HL-60/S4 treated with retinoic acid at 250 ng/mL for 4 days and 3 days (cell line): Measurements from ENCODE around the gene SYTL3.

Experiments
- in situ Hi-C: fragments of 300-500 bp; cut with MboI; formaldehyde crosslinking; loops from 2 replicates; pipeline ENCODE4 v1.7.0; 2022; ENCODE audit warnings: low sequenced_read_pairs

Gene SYTL3

GRCh38 chr6:158808941-158809678 lies 159.3 kb downstream of the SYTL3 start:
- in situ Hi-C loops = no loop called here

- in situ Hi-C loops = no loop called here
These were observed 160.6 kb downstream of the SYTL3 start for GRCh38 chr6:158810155-158811095.

DNA sequence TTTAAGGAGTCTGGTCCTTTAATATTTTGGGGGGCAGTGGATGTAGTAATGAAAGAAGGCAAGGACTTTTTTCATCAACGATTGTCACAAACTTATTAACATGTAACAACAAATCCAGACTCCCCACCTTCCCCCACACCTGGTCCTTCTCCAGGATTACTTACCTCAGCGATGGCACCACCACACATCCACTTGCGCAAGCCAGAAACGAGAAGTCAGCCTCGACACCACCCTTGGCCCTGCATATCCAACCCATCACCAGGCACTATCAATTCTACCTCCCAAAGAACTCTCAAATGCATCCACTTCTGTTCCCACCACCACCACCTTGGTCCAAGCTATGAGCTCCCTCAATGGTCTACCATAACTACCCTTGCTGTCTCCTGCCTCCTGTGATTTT lies 162.8 kb downstream of the SYTL3 start:
- in situ Hi-C loops = no loop called here

DNA sequence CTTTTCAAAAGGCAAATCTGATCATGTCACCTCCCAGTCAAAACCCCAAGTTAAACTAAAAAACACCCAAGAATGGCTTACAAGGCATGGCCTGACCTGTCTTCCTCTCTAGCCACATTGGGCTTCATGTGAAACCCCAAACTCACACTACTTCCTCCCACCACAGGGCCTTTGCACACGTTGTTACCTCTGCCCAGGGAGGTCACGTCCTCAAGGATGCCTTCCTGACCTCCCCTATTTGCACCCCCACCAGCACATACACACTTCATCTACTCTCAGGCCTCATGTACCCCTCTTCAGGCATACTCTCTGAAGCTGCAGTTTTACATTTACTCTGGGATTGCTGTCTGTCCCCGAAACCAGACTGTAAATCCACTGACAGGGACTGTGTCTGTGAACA lies 163.2 kb downstream of the SYTL3 start:
- in situ Hi-C loops = no loop called here
